ENCODE results near the gene ADAMTS4. TPM values are rescaled to one million over a fixed set of nuclear protein-coding genes. Genes with fewer than 3 reads are reported as not detected.
A peak's percentile ranks its signal among the peaks of the same experiment; 100 is the strongest.

ADAMTS4 gene
- total and polyA plus RNA-seq, 9 of the 15 experiments (the other 6 are each of a cell fraction or from before 2014, with no cell fraction given), result 0.07 to 3.7 (median 0.41) TPM

DNA sequence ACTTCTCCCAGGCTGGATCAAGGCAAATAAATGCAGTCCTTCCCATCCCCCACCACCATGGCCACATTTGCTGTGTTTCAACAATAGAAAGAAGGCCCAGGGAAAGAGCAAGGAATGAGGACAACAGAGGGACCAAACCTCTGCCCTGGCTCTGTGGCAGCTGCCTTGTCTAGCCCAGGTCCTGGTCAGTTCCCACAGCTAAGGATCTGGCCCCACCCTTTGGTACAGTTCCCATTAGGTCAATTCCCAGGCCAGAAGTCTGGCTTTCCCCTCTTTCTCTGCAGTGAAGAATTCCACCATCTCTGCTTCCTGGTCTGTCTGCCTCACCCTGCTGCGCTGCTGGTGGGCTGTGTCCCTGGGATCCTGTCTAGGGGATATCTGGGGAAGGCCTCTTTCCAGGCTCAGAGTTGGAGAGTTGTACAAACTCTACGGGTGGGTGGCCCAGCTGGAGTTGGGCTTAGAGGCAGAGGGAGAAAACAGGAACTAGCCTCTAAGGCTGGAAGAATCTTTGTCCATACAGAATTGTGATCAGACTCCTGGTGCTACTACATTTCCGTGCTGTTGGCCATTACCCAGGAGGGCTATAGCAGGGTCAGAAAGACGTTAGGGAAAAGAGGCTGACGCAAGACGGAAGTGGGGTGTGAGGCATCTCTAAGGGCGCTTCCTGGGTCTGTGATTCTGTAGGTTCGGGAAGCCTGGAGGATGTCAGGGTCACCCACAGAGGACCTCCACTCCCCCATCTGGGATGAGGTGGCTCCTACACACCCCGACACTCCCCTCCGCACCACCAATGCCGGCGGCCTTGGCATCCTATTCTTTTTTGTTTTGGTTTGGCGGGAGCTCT is 2.4 kb upstream of the ADAMTS4 start (continued):
- TF ChIP-seq, protein P1, sequence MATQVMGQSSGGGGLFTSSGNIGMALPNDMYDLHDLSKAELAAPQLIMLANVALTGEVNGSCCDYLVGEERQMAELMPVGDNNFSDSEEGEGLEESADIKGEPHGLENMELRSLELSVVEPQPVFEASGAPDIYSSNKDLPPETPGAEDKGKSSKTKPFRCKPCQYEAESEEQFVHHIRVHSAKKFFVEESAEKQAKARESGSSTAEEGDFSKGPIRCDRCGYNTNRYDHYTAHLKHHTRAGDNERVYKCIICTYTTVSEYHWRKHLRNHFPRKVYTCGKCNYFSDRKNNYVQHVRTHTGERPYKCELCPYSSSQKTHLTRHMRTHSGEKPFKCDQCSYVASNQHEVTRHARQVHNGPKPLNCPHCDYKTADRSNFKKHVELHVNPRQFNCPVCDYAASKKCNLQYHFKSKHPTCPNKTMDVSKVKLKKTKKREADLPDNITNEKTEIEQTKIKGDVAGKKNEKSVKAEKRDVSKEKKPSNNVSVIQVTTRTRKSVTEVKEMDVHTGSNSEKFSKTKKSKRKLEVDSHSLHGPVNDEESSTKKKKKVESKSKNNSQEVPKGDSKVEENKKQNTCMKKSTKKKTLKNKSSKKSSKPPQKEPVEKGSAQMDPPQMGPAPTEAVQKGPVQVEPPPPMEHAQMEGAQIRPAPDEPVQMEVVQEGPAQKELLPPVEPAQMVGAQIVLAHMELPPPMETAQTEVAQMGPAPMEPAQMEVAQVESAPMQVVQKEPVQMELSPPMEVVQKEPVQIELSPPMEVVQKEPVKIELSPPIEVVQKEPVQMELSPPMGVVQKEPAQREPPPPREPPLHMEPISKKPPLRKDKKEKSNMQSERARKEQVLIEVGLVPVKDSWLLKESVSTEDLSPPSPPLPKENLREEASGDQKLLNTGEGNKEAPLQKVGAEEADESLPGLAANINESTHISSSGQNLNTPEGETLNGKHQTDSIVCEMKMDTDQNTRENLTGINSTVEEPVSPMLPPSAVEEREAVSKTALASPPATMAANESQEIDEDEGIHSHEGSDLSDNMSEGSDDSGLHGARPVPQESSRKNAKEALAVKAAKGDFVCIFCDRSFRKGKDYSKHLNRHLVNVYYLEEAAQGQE (IDR thresholded peaks at IDR 0.05; ENCODE audit: borderline replicate concordance), result no peak
- TF ChIP-seq, protein P1 (CRISPR knock-in tag; IDR thresholded peaks at IDR 0.05; ENCODE audit: low read depth), result no peak
- no peak for TF ChIP-seq ZSCAN32 (CRISPR knock-in tag; IDR thresholded peaks at IDR 0.05)
- 0 out of 2 replicates have a peak, but pooled peaks have one; percentile 3 for TF ChIP-seq ZNF239 (CRISPR knock-in tag; IDR thresholded peaks at IDR 0.05)
- TF ChIP-seq, protein P2, sequence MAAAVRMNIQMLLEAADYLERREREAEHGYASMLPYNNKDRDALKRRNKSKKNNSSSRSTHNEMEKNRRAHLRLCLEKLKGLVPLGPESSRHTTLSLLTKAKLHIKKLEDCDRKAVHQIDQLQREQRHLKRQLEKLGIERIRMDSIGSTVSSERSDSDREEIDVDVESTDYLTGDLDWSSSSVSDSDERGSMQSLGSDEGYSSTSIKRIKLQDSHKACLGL (CRISPR knock-in tag; IDR thresholded peaks at IDR 0.05; ENCODE audit: borderline replicate concordance, poor library complexity, severe bottlenecking), result no peak
- TF ChIP-seq, protein P3, sequence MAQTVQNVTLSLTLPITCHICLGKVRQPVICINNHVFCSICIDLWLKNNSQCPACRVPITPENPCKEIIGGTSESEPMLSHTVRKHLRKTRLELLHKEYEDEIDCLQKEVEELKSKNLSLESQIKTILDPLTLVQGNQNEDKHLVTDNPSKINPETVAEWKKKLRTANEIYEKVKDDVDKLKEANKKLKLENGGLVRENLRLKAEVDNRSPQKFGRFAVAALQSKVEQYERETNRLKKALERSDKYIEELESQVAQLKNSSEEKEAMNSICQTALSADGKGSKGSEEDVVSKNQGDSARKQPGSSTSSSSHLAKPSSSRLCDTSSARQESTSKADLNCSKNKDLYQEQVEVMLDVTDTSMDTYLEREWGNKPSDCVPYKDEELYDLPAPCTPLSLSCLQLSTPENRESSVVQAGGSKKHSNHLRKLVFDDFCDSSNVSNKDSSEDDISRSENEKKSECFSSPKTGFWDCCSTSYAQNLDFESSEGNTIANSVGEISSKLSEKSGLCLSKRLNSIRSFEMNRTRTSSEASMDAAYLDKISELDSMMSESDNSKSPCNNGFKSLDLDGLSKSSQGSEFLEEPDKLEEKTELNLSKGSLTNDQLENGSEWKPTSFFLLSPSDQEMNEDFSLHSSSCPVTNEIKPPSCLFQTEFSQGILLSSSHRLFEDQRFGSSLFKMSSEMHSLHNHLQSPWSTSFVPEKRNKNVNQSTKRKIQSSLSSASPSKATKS (CRISPR knock-in tag; IDR thresholded peaks at IDR 0.05), result no peak
- 0 out of 2 replicates have a peak, but pooled peaks have one; percentile 1 for TF ChIP-seq JUND (IDR thresholded peaks at IDR 0.05; ENCODE audit: borderline replicate concordance, low read depth, low read length)
- TF ChIP-seq JUND (tag; IDR thresholded peaks at IDR 0.05; ENCODE audit: borderline replicate concordance, low read depth, low read length), result no peak; the same call in 2 of the 3 replicates
- no peak for TF ChIP-seq HCFC1 (IDR thresholded peaks at IDR 0.05; ENCODE audit: low read depth, low read length)
- no peak for TF ChIP-seq TAF1 (IDR thresholded peaks at IDR 0.05; ENCODE audit: control insufficient read depth, extremely low read depth, insufficient read depth, low read length, severe bottlenecking)
- TF ChIP-seq, protein P4, sequence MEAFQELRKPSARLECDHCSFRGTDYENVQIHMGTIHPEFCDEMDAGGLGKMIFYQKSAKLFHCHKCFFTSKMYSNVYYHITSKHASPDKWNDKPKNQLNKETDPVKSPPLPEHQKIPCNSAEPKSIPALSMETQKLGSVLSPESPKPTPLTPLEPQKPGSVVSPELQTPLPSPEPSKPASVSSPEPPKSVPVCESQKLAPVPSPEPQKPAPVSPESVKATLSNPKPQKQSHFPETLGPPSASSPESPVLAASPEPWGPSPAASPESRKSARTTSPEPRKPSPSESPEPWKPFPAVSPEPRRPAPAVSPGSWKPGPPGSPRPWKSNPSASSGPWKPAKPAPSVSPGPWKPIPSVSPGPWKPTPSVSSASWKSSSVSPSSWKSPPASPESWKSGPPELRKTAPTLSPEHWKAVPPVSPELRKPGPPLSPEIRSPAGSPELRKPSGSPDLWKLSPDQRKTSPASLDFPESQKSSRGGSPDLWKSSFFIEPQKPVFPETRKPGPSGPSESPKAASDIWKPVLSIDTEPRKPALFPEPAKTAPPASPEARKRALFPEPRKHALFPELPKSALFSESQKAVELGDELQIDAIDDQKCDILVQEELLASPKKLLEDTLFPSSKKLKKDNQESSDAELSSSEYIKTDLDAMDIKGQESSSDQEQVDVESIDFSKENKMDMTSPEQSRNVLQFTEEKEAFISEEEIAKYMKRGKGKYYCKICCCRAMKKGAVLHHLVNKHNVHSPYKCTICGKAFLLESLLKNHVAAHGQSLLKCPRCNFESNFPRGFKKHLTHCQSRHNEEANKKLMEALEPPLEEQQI (IDR thresholded peaks at IDR 0.05), result no peak
- no peak; the same call in 1 of the 2 replicates for TF ChIP-seq OTX1 (CRISPR knock-in tag; IDR thresholded peaks at IDR 0.05)
- TF ChIP-seq PHF21A (IDR thresholded peaks at IDR 0.05; ENCODE audit: borderline replicate concordance, low read depth), result no peak
